Natural killer cell (primary cell): ENCODE measurements around the gene ANKRD39. TPM values are rescaled to one million over a fixed set of nuclear protein-coding genes. Genes with fewer than 3 reads are reported as not detected.

Source experiments
- ATAC-seq, 3 donors: fragments of 150-1000 bp in 2 of 3; fragments of 200-7000 bp in 1 of 3; cut with Tn5 transposase; 1 replicate in 1 of 3; 2 replicates in 2 of 3; pipeline ENCODE4 v1.10.0; 2021; ENCODE audit warnings: mild to moderate bottlenecking in 2 of 3, moderate library complexity in 2 of 3
- DNase-seq, 2 donors: peaks; one replicate each; pipeline versions ENCODE4 v3.0.0 to v3.0.0-alpha.2; 2013 to 2021; ENCODE audit warnings: mixed read lengths in 1 of 2
- H3K27ac ChIP-seq: one replicate; pipeline ENCODE4 v1.5.1; 2013; ENCODE audit warnings: mild to moderate bottlenecking, low read length
- H3K27me3 ChIP-seq: one replicate; pipeline ENCODE4 v1.6.1; 2013; ENCODE audit warnings: low read length; ENCODE audit not compliant: control insufficient read depth, insufficient read depth
- H3K36me3 ChIP-seq: one replicate; pipeline ENCODE4 v1.6.1; 2013; ENCODE audit warnings: low read length; ENCODE audit not compliant: control insufficient read depth, insufficient read depth
- H3K4me1 ChIP-seq: one replicate; pipeline ENCODE4 v1.6.1; 2013; ENCODE audit warnings: low read length; ENCODE audit not compliant: control insufficient read depth, insufficient read depth
- H3K4me3 ChIP-seq: one replicate; pipeline ENCODE4 v1.5.1; 2013; ENCODE audit warnings: low read length
- H3K9me3 ChIP-seq: one replicate; pipeline ENCODE4 v1.6.1; 2013; ENCODE audit warnings: low read length; ENCODE audit not compliant: control insufficient read depth, insufficient read depth
- H3K27ac Mint-ChIP-seq, 2 donors: one replicate each; pipeline ENCODE4 v1.8.0; 2022; ENCODE audit warnings: mild to moderate bottlenecking in 2 of 2, mixed read lengths in 2 of 2, moderate library complexity in 1 of 2
- H3K27me3 Mint-ChIP-seq, 2 donors: one replicate each; pipeline ENCODE4 v1.8.0; 2022; ENCODE audit warnings: low read depth in 2 of 2, mixed read lengths in 2 of 2
- H3K36me3 Mint-ChIP-seq: one replicate; pipeline ENCODE4 v1.8.0; 2022; ENCODE audit warnings: mixed read lengths
- H3K4me1 Mint-ChIP-seq, 2 donors: one replicate each; pipeline ENCODE4 v1.8.0; 2022; ENCODE audit warnings: mixed read lengths in 2 of 2
- H3K4me3 Mint-ChIP-seq: one replicate; pipeline ENCODE4 v1.8.0; 2022; ENCODE audit warnings: mild to moderate bottlenecking, moderate library complexity, mixed read lengths
- H3K9me3 Mint-ChIP-seq, 2 donors: one replicate each; pipeline ENCODE4 v1.8.0; 2022; ENCODE audit warnings: mixed read lengths in 2 of 2
- WGBS: methylation state at CpG from one replicate; pipeline ENCODE4 v1.1.7; 2013; ENCODE audit warnings: missing lambda C conversion rate; ENCODE audit not compliant: insufficient coverage; 5-methylcytosine and 5-hydroxymethylcytosine counted together
- intact Hi-C: fragments of 100-400 bp; cut with micrococcal nuclease; formaldehyde crosslinking; loops from one replicate; pipeline ENCODE4 v1.14.2; 2022
- total RNA-seq, 4 donors: library from RNA; stranded (reverse); fragments of 120-200 nt in 1 of 4; gene quantifications; one replicate each; pipeline versions ENCODE4 v1.2.3 to v1.2.4, GENCODE V29; 2013 to 2022
- TF ChIP-seq, protein P1 (sequence below): fragments of 200-600 bp; IDR thresholded peaks from one replicate; pipeline ENCODE4 v1.8.0; 2022; ENCODE audit warnings: antibody characterized with exemption

The ANKRD39 gene
- total RNA-seq, 3 donors from 2014 or later (not counting 1 experiment from before 2014, with no cell fraction given) = 15.5 to 22.3 (median 21.6) TPM

DNA sequence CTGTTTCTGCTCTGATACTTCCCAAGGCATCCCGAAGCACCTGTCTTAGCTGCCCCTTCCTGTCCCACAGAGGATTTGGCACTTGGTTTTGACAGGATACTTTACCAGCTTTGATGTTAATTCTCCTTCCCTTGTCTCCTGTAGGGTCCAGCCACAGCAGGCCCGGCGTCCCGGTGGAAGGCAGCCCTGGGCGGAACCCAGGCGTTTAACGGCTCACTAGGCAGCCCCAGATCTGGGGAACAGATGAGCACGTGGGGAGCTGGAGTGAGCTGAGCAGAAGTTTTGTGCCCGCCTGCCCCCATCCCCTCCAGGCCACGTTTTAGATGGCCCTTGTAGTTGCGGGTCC is 25.4 kb downstream of the ANKRD39 start:
- Histone ChIP-seq H3K27ac (no peak overlapping the region), H3K4me3 (no peak overlapping the region), H3K36me3 (peaks cover 60% of the 10 kb centered on the region), H3K4me1 (no peaks in the 10 kb centered on the region), H3K9me3 (no peaks in the 10 kb centered on the region), H3K27me3 (no peaks in the 10 kb centered on the region)
- intact Hi-C loops = loop anchor here (10.0 kb wide), 1 partner anchor 818 kb away; no protein-coding TSS in a partner anchor
- TF ChIP-seq, protein P1, sequence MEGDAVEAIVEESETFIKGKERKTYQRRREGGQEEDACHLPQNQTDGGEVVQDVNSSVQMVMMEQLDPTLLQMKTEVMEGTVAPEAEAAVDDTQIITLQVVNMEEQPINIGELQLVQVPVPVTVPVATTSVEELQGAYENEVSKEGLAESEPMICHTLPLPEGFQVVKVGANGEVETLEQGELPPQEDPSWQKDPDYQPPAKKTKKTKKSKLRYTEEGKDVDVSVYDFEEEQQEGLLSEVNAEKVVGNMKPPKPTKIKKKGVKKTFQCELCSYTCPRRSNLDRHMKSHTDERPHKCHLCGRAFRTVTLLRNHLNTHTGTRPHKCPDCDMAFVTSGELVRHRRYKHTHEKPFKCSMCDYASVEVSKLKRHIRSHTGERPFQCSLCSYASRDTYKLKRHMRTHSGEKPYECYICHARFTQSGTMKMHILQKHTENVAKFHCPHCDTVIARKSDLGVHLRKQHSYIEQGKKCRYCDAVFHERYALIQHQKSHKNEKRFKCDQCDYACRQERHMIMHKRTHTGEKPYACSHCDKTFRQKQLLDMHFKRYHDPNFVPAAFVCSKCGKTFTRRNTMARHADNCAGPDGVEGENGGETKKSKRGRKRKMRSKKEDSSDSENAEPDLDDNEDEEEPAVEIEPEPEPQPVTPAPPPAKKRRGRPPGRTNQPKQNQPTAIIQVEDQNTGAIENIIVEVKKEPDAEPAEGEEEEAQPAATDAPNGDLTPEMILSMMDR = no peak
- Mint-ChIP-seq H3K4me3 (no peak overlapping the region), H3K9me3 (no peaks in the 10 kb centered on the region), H3K4me1 (peaks cover 0 to 8% of the 10 kb centered on the region in 2 donors), H3K27me3 (no peaks in the 10 kb centered on the region), H3K27ac (no peak overlapping the region), H3K36me3 (peaks cover 14% of the 10 kb centered on the region)
- ATAC-seq = no peak
- DNase-seq = no peak
- WGBS = 93% methylated on average over 11 of the region's 11 CpGs

DNA sequence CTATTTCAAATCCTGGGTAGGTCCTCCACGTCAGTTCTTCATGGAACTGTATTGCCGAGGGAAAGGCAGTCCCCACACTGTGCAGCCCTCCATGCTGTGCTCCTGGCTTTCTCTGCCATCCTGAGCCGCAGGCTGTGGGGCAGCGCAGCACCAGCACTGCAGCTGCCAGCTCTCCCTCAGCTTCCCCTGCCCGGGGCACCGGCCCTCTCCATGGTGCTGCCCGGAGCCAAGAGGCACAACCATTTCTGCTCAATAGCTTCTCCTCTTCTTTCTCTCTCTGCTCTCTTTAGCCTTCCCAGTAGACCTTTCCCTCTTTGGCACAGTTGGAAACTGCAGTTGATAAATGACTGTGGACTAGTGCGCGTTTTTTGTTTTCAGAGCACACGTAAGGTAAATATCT is 26.1 kb downstream of the ANKRD39 start:
- H3K4me1 ChIP-seq = no peaks in the 10 kb centered on the region
- no peak for ATAC-seq
- peaks cover 64% of the 10 kb centered on the region for H3K36me3 ChIP-seq
- peaks cover 14% of the 10 kb centered on the region for H3K36me3 Mint-ChIP-seq
- no peak overlapping the region for H3K4me3 Mint-ChIP-seq
- H3K27me3 ChIP-seq = no peaks in the 10 kb centered on the region
- no peaks in the 10 kb centered on the region for H3K9me3 ChIP-seq
- intact Hi-C loops = loop anchor here (10.0 kb wide), 1 partner anchor 817 kb away; no protein-coding TSS in a partner anchor
- H3K27me3 Mint-ChIP-seq = no peaks in the 10 kb centered on the region
- no peak for DNase-seq
- H3K9me3 Mint-ChIP-seq = no peaks in the 10 kb centered on the region
- H3K4me1 Mint-ChIP-seq = peaks cover 0 to 8% of the 10 kb centered on the region in 2 donors
- H3K27ac Mint-ChIP-seq = no peak overlapping the region
- TF ChIP-seq, protein P1 = no peak
- H3K4me3 ChIP-seq = no peak overlapping the region
- no peak overlapping the region for H3K27ac ChIP-seq
- 95% methylated on average over 7 of the region's 10 CpGs for WGBS

DNA sequence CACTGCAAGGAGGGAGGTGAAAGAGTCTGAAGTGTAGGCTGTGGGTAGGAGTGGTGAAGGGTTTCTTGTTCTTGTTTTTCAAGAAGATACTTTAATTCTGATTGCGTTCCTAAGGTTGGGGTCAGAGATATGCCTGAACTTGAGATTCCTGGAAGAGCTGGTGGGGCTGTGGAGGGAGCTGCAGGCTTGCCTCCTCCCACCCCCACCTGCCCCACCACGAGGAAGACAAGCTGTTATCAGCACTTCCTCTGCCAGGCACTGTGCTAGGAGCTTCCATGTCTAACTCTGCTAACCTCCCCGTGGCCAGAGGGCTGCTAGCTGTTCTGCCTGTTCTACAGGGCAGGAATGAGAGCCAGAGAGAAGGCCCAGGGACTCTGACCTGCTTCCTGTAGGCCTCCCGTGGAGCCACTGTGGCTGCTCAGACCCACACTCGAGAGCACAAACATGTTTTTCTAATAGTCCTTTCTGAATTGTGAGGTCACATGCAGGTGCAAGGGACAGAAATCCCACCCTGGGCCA is 27.7 kb downstream of the ANKRD39 start:
- WGBS = 77% methylated on average over 5 of the region's 5 CpGs
- H3K27ac Mint-ChIP-seq = peak overlapping the region; percentile 3 to 15
- peaks cover 0 to 8% of the 10 kb centered on the region in 2 donors for H3K4me1 Mint-ChIP-seq
- H3K27me3 ChIP-seq = no peaks in the 10 kb centered on the region
- TF ChIP-seq, protein P1 = no peak
- DNase-seq (no peak), ATAC-seq (no peak)
- peaks cover 14% of the 10 kb centered on the region for H3K36me3 Mint-ChIP-seq
- H3K4me1 ChIP-seq = no peaks in the 10 kb centered on the region
- H3K9me3 ChIP-seq = no peaks in the 10 kb centered on the region
- H3K4me3 Mint-ChIP-seq = no peak overlapping the region
- H3K9me3 Mint-ChIP-seq = no peaks in the 10 kb centered on the region
- no peak overlapping the region for H3K27ac ChIP-seq
- H3K4me3 ChIP-seq = no peak overlapping the region
- intact Hi-C loops = loop anchor here (10.0 kb wide), 1 partner anchor 815 kb away; no protein-coding TSS in a partner anchor
- H3K27me3 Mint-ChIP-seq = no peaks in the 10 kb centered on the region
- H3K36me3 ChIP-seq = peaks cover 75% of the 10 kb centered on the region

DNA sequence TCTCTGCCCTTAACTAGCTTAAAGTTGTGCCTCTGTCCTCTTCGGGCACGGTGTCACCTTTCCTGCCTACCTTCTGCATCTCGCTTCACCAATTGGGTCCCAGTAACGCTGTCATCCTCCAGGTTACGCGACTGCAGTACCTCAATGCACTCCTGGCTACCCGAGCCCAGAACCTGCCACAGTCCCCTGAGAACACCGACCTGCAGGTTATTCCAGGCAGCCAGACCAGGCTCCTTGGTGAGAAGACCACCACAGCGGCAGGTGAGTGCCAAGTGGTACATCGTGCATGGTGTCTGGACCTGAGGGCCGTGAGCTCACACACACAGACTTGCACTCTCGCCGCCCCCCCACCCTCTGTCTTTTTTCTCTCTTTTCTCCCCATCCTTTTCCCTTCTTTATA is 28.9 kb downstream of the ANKRD39 start:
- Histone ChIP-seq H3K4me3 (no peak overlapping the region), H3K36me3 (peaks cover 74% of the 10 kb centered on the region), H3K4me1 (no peaks in the 10 kb centered on the region), H3K27ac (no peak overlapping the region), H3K9me3 (no peaks in the 10 kb centered on the region), H3K27me3 (no peaks in the 10 kb centered on the region)
- ATAC-seq (no peak), DNase-seq (no peak)
- Mint-ChIP-seq H3K9me3 (no peaks in the 10 kb centered on the region), H3K36me3 (peaks cover 14% of the 10 kb centered on the region), H3K27ac (no peak overlapping the region), H3K4me3 (no peak overlapping the region), H3K4me1 (peaks cover 0 to 16% of the 10 kb centered on the region in 2 donors), H3K27me3 (no peaks in the 10 kb centered on the region)
- TF ChIP-seq, protein P1 = no peak
- 97% methylated on average over 11 of the region's 13 CpGs for WGBS
- intact Hi-C loops = no loop called here
